DMS79 (cell line): ENCODE measurements around the gene KRTDAP.

ENCODE experiments used
- DNase-seq: peaks from one replicate; lab custom pipeline; 2025; lab: John Stamatoyannopoulos, UW

KRTDAP gene

DNA sequence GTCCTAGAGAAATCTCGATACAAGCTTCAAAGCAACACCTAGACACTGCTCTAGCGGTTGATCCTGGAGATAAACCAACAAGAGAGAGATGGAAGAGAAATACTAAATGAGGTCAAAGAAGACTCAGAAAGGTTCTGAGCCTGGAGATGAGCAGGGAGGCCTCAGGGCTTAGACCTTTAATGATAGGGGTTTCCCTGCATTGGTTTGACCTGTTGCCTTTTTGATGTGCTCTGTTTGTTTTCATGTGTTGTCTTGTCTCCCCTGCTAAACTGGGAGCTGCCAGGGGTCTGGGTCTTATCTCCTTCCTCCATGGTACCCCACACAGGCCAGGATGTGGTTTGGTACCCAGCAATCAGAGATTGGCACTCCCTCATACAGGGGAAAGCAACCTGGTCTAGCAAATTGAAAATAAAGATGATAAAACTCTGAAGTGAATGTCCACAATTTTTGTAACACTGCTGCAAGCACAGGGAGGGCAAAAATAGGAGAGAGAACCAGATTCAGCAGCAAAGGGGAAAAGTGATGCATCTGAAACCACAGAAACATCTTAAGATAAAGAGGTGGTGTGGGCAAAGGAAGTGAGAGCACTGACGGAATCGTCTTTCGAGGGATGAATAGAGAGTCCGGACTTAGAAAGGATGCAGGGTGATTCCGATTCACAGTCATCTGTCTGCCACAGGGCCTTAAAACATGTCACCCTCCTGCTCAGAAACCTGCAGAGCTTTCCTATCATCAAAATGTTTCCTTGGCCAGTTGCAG, 38.7 kb downstream of the KRTDAP start:
- DNase-seq, result no peak

DNA sequence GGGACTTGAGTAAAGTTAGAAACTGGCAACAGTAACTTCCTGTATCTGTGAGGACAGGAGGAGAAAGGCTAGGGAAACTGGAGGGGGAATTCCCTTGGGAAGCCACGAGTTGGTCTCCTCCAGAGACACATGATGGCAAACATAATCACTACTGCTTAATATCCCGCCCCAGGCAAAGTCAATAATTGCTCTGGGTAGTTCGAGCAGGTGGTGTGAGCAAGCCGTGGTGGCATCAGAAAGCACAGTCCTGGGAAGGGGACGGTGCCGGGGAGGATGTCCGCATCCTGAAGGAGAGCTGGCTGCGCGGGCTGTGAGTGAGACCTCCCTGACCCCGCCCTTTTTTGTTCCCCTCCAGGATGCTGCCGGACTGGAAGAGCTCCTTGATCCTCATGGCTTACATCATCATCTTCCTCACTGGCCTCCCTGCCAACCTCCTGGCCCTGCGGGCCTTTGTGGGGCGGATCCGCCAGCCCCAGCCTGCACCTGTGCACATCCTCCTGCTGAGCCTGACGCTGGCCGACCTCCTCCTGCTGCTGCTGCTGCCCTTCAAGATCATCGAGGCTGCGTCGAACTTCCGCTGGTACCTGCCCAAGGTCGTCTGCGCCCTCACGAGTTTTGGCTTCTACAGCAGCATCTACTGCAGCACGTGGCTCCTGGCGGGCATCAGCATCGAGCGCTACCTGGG, 40.8 kb downstream of the KRTDAP start:
- no peak for DNase-seq

DNA sequence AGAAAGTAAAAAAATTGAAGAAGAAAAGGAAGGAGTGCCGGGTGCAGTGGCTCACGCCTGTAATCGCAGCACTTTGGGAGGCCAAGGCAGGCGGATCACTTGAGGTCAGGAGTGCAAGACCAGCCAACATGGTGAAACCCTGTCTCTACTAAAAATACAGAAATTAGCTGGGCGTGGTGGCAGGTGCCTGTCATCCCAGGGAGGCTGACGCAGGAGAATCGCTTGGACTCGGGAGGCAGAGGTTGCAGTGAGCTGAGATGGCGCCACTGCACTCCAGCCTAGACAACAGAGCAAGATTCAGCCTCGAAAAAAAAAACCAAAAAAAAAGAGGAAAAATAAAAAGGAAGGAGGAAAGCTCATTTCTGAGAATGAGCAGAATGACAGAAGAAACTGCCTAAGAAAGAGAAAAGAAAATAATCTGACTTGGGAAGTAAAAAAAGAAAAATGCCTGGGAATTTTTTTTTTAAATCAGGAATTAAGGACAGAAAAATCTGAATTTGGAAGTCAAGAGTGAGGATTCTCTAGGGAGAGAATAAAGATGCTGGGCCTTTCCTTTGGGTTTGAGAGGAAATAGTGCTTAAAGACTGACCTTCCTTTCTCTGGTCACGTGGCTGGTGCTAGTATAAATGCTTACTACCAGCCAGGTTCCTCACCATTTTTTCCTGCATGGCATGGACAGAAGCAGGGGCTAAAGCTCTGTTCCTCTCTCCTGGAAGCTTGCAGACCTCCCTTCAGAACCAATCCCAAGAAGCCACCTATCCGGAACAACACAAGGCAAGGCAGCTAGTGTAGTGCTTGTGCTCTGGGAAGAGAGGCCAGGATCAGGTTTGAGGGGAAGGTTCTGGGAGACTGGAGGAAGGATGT, 42.4 kb downstream of the KRTDAP start, which contains the start of gene FFAR2:
Gene FFAR2, plus strand, starts transcription at position 652 of the 864 bp plus-strand sequence. CDS start 1,458 bp downstream, outside the sequence.
- no peak for DNase-seq

DNA sequence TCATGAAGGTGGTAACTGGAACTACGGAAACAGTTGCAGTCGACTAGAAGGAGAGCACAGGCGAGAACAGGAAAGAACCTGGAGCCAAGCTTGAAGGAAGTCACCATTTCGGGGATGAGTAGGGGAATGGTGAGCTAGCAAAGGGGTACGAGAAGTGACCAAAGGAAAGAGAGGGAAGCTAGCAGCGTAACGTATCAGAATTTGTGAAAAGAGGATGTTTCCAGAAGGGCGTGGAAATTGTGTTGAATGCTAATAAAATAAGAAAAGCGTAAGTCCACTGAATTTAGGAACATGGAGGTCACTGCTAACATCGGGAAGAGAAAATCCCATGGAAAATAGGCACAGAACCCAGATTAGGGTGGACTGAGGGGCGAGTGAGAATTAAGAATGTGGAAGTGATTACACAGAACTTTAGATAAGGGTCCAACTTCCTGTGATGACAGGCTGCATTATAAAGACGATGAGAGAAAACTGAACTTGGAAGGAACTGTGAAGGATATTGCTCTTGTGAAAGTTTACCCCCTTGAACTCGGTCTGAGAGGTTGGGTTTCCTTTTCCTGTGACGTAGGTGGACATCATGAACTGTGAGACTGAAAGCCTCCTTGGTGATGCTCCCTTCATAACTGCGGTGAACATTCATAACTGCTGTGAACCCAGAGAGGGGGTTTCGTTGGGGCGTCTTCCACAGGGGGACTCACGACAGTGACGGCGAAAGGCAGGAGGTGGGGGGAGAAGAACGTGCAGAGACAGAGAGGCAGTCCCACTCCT, 44.3 kb downstream of the KRTDAP start:
- DNase-seq, result no peak

DNA sequence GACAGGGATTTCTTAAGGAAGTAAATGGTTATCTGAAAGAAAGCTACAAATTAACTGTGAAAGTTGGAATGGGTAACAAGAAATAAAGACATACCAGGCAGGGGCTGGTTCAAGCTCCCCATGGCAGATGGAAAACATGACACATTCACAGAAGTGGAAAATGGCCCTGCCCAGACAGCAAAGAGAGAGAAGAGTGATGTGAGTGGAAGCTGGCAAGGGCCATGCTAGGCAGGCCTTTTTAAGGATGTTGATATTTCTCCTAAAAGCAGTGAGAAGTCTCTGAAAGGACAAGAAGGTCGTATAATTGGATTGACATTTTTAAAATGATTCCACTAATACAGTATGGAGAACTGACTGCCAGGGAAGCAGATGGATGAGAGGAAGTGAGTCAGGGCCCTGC, 45.5 kb downstream of the KRTDAP start:
- DNase-seq, result no peak

DNA sequence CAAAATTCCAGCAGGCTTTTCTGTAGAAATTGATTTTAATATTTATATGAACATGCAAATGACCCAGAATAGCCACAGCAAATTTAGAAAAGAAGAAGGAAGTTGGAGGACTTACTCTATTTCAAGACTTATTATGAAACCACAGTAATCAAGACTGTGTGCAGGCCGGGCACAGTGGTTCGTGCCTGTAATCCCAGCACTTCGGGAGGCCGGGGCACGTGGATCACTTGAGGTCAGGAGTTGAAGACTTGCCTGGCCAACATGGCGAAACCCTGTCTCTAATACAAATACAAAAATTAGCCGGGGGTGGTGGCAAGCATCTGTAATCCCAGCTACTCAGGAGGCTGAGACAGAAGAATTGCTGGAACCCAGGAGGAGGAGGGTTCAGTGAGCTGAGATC, 48.2 kb downstream of the KRTDAP start:
- DNase-seq, result no peak

DNA sequence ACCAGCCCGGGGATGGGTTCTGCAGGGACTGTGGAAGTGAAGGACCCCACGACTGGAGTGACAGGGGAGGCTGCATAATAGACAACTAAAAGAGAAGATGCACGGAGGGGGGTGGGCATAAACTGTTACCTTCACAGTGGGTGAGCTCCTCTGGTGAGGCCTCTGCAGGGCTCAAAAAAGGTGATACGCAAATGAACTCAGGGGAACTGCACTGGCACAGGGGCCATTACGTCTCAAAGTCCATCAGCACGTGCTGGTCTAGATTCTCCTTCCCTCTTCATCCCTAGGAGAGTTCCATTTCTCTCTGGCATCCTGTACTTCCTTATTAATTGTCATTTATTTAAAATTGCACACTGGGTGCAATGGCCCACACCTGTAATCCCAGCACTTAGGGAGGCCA, 50.3 kb downstream of the KRTDAP start:
- DNase-seq, result no peak

DNA sequence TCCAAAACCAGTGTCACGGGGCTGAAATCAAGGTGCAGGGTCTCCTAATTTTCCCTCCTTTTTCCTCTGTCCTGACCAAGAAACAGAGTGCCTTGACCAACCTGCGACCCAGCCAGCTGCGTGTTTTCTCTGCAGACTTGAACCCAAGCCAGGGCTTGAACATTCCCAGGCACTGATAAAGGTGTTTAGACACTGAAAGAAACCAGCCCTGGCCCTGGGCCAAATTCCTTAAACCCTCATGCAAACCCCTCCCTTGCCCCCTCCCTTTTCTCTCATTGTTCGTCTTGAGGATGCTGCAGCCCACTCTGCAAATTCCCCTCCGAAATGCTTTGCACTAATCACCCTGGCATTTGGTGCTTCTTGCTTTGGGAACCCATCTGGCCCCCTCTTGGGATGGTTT, 51.7 kb downstream of the KRTDAP start:
- DNase-seq, result no peak

DNA sequence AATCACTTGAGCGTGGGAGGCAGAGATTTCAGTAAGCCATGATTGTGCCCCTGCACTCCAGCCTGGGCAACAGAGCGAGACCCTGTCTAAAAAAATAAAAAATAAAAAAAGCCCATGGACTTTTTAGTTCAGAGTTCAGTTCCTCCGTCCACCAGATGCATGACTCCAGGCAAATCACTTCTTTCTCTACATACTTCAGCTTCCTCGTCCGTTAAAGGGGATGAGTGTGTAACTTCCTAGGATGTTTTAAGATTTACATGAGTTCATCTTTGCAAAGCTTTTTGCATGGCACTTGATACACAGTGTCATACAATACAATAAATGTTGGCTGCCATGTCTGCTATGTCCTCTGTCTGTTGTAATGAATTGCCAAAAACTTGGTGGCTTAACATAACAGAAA, 52.2 kb downstream of the KRTDAP start:
- no peak for DNase-seq

DNA sequence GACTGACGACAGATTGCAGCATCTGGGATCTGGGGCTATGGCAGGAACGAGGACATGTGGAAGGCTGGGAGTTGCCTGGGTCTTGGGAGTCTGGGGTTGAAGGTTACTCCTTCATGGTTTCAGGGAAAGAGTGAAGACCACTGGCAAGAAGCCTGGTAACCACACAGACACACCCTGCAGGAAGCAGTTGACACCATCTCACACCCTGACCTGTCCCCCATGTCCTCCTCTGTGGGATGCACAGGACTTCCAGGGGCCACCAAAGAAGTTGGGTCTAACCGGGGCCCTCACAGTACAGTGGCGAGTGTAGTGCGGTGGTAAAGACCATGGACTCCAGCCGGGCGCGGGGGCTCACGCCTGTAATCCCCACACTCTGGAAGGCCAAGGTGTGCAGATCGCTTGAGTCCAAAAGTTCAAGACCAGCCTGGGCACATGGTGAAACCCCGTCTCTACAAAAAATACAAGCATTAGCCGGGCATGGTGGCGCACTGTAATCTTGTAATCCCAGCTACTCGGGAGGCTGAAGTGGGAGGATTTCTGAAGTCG, 52.8 kb downstream of the KRTDAP start:
- DNase-seq, result no peak
